Esophagus muscularis mucosa (tissue), 4 donors: Measurements from ENCODE around the gene FAM227B. TPM values are rescaled to one million over a fixed set of nuclear protein-coding genes. Genes with fewer than 3 reads are reported as not detected.

Source experiments
- DNase-seq: peaks from one replicate; pipeline ENCODE4 v3.0.0-alpha.2; 2017; ENCODE audit errors: extremely low spot score
- H3K27ac ChIP-seq, 4 donors: fragments of 200-600 bp; sonication (generic); replicated peaks in 1 of 4; 1 replicate in 3 of 4; 2 replicates in 1 of 4; pipeline ENCODE4 v1.5.1; 2016 to 2019; ENCODE audit warnings: mild to moderate bottlenecking in 1 of 4
- H3K27me3 ChIP-seq, 4 donors: fragments of 200-600 bp; sonication (generic); one replicate each; pipeline versions ENCODE4 v1.5.1 to v1.6.0; 2016 to 2019
- H3K36me3 ChIP-seq, 4 donors: fragments of 200-600 bp; sonication (generic); one replicate each; pipeline ENCODE4 v1.5.1; 2016 to 2019
- H3K4me1 ChIP-seq, 4 donors: fragments of 200-600 bp; sonication (generic); one replicate each; pipeline ENCODE4 v1.5.1; 2016 to 2019
- H3K4me3 ChIP-seq, 4 donors: fragments of 200-600 bp; sonication (generic); 1 replicate in 2 of 4; 2 replicates in 2 of 4; pipeline ENCODE4 v1.5.1; 2016 to 2019; ENCODE audit warnings: mild to moderate bottlenecking in 4 of 4, moderate library complexity in 1 of 4
- H3K9me3 ChIP-seq, 4 donors: fragments of 200-600 bp; sonication (generic); 1 replicate in 3 of 4; 2 replicates in 1 of 4; pipeline ENCODE4 v1.5.1; 2016 to 2019
- CTCF ChIP-seq, 3 experiments: fragments of 200-600 bp in 2 of 3; fragments of 450-650 bp in 1 of 3; sonication (generic) in 2 of 3; IDR thresholded peaks; one replicate each; pipeline ENCODE4 v1.5.1; 2017 to 2019; ENCODE audit warnings: antibody characterized with exemption in 3 of 3, mild to moderate bottlenecking in 2 of 3, moderate library complexity in 1 of 3
- EP300 ChIP-seq: sonication (generic); formaldehyde crosslinking; IDR thresholded peaks from one replicate; pipeline ENCODE4 v1.6.1; 2017; ENCODE audit warnings: antibody characterized with exemption
- POLR2A ChIP-seq: fragments of 450-650 bp; IDR thresholded peaks from one replicate; pipeline ENCODE4 v1.6.1; 2017; ENCODE audit warnings: antibody characterized with exemption, moderate library complexity, mild to moderate bottlenecking, low read depth
- POLR2AphosphoS5 ChIP-seq, 2 donors: sonication (generic); formaldehyde crosslinking; IDR thresholded peaks; one replicate each; pipeline ENCODE4 v1.6.1; 2017; ENCODE audit warnings: antibody characterized with exemption in 2 of 2
- WGBS: methylation state at CpG from one replicate; pipeline ENCODE4 v1.1.5; 2018; 5-methylcytosine and 5-hydroxymethylcytosine counted together
- intact Hi-C: fragments of 100-400 bp; cut with DNase I; formaldehyde crosslinking; loops from one replicate; pipeline ENCODE4 v1.15.1; 2023
- total RNA-seq, 4 donors: library from RNA; depleted of rRNA; stranded (reverse); fragments of >200 nt; gene quantifications; one replicate each; pipeline versions ENCODE4 v1.1.0 to v1.2.1, GENCODE V29; 2016

The FAM227B gene
- total RNA-seq, 4 donors from 2014 or later: 5.8 to 13.7 (median 10.3) TPM

DNA sequence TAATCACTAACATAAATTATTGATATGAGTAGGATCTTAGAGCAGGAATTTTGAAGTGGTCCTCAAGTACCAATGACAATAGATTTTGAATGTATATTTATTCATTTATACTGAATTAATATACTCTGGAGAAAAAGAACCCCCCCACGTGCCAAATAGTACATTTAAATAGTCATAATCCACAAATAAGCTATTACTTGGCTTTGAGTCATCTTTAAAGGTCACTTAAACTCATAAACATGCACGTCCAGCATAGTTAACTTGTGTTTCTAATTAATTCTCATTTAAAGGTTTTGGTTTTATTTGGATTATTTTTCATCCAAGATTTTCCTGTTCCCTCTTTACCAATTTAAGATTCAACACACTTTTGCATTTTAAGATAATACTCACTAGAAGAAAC, 162.5 kb downstream of the FAM227B start:
- 17% methylated on average over 2 of the region's 2 CpGs for WGBS
- Histone ChIP-seq H3K27me3 (no peaks in the 10 kb centered on the region), H3K27ac (peak overlapping the region; percentile 39 to 56 (median 48)), H3K4me1 (peaks cover 20 to 73% (median 56%) of the 10 kb centered on the region in 4 donors), H3K36me3 (no peaks in the 10 kb centered on the region), H3K9me3 (no peaks in the 10 kb centered on the region), H3K4me3 (no peak overlapping the region)
- no peak for DNase-seq
- TF ChIP-seq CTCF (IDR thresholded peaks at IDR 0.05) (no peak), POLR2A (no peak), POLR2AphosphoS5 (IDR thresholded peaks at IDR 0.05) (no peak), EP300 (no peak)
- intact Hi-C loops: no loop called here

GRCh38 chr15:49456166-49456565, 164.5 kb downstream of the FAM227B start:
- no peak for TF ChIP-seq EP300
- no peak for TF ChIP-seq CTCF (IDR thresholded peaks at IDR 0.05)
- TF ChIP-seq POLR2AphosphoS5 (IDR thresholded peaks at IDR 0.05): no peak
- TF ChIP-seq POLR2A: no peak
- no peaks in the 10 kb centered on the region for H3K9me3 ChIP-seq
- intact Hi-C loops: no loop called here
- H3K27me3 ChIP-seq: no peaks in the 10 kb centered on the region
- no peak overlapping the region for H3K4me3 ChIP-seq
- peak overlapping the region in 1 of 4 donors; percentile 14 for H3K27ac ChIP-seq
- peaks cover 10 to 53% (median 42%) of the 10 kb centered on the region in 4 donors for H3K4me1 ChIP-seq
- no peak for DNase-seq
- H3K36me3 ChIP-seq: no peaks in the 10 kb centered on the region

GRCh38 chr15:49452595-49452994, 168.0 kb downstream of the FAM227B start:
- no peak overlapping the region for H3K27ac ChIP-seq
- H3K9me3 ChIP-seq: no peaks in the 10 kb centered on the region
- DNase-seq: no peak
- no peak overlapping the region for H3K4me3 ChIP-seq
- 53% methylated on average over 1 of the region's 1 CpG for WGBS
- TF ChIP-seq POLR2A: no peak
- TF ChIP-seq CTCF (IDR thresholded peaks at IDR 0.05): no peak
- no peak for TF ChIP-seq EP300
- TF ChIP-seq POLR2AphosphoS5 (IDR thresholded peaks at IDR 0.05): no peak
- H3K27me3 ChIP-seq: no peaks in the 10 kb centered on the region
- peaks cover 4 to 39% (median 30%) of the 10 kb centered on the region in 4 donors for H3K4me1 ChIP-seq
- intact Hi-C loops: no loop called here
- H3K36me3 ChIP-seq: no peaks in the 10 kb centered on the region

GRCh38 chr15:49441816-49442215, 178.8 kb downstream of the FAM227B start:
- WGBS: 97% methylated on average over 1 of the region's 1 CpG
- Histone ChIP-seq H3K9me3 (no peaks in the 10 kb centered on the region), H3K36me3 (no peaks in the 10 kb centered on the region), H3K4me1 (peaks cover 25 to 67% (median 63%) of the 10 kb centered on the region in 4 donors), H3K27me3 (no peaks in the 10 kb centered on the region), H3K27ac (peak overlapping the region in 3 of 4 donors; percentile 6 to 48 (median 27)), H3K4me3 (no peak overlapping the region)
- TF ChIP-seq POLR2AphosphoS5 (IDR thresholded peaks at IDR 0.05): no peak
- no peak for TF ChIP-seq CTCF (IDR thresholded peaks at IDR 0.05)
- TF ChIP-seq POLR2A: no peak
- TF ChIP-seq EP300: no peak
- intact Hi-C loops: no loop called here
- DNase-seq: no peak

DNA sequence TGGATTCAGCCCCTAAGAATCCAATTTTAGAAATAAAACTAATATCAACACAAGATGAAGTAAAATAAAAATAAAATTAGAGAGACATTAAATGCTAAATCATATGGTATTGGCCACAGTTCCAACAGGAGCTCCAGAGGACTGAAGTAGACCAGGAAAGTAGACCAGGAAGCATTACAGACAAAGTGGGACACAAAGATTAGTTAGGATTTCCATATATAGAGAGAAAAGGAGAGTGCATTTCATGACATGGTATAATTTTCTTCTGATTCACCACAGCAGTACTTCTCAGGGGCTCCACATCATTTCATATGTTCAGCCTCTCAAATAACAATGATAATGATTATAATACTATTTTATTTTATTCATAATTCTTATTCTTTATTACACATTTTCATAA, 179.3 kb downstream of the FAM227B start:
- TF ChIP-seq EP300 (no peak), POLR2AphosphoS5 (IDR thresholded peaks at IDR 0.05) (no peak), CTCF (IDR thresholded peaks at IDR 0.05) (no peak), POLR2A (no peak)
- Histone ChIP-seq H3K36me3 (no peaks in the 10 kb centered on the region), H3K9me3 (no peaks in the 10 kb centered on the region), H3K4me1 (peaks cover 28 to 67% (median 64%) of the 10 kb centered on the region in 4 donors), H3K4me3 (no peak overlapping the region), H3K27me3 (no peaks in the 10 kb centered on the region), H3K27ac (peak overlapping the region; percentile 4 to 64 (median 38))
- no peak for DNase-seq
- intact Hi-C loops: no loop called here
